Liver (tissue), 9 donors: Measurements from ENCODE around the gene SAE1. TPM values are rescaled to one million over a fixed set of nuclear protein-coding genes. Genes with fewer than 3 reads are reported as not detected.

Source experiments
- DNase-seq: peaks from one replicate; pipeline ENCODE4 v3.0.0-alpha.2; 2017; ENCODE audit warnings: low spot score
- H3K27ac ChIP-seq, 2 donors: one replicate each; pipeline ENCODE4 v1.7.0; 2013; ENCODE audit warnings: inconsistent platforms in 2 of 2, low read length in 2 of 2, control low read depth in 1 of 2, low read depth in 1 of 2, mild to moderate bottlenecking in 1 of 2
- H3K27me3 ChIP-seq, 4 donors: one replicate each; pipeline versions ENCODE4 v1.6.1 to v1.7.0; 2013; ENCODE audit warnings: low read length in 3 of 4, inconsistent platforms in 1 of 4, mild to moderate bottlenecking in 1 of 4, moderate library complexity in 1 of 4; ENCODE audit not compliant: control insufficient read depth in 4 of 4, insufficient read depth in 4 of 4
- H3K36me3 ChIP-seq, 4 donors: one replicate each; pipeline versions ENCODE4 v1.6.1 to v1.7.0; 2013; ENCODE audit warnings: low read length in 3 of 4, mild to moderate bottlenecking in 3 of 4, low read depth in 1 of 4, moderate library complexity in 1 of 4; ENCODE audit not compliant: control insufficient read depth in 4 of 4, insufficient read depth in 3 of 4
- H3K4me1 ChIP-seq, 4 donors: one replicate each; pipeline versions ENCODE4 v1.6.1 to v1.7.0; 2013; ENCODE audit warnings: low read length in 3 of 4, mild to moderate bottlenecking in 3 of 4, moderate library complexity in 1 of 4; ENCODE audit not compliant: control insufficient read depth in 4 of 4, insufficient read depth in 4 of 4
- H3K4me3 ChIP-seq, 3 donors: one replicate each; pipeline versions ENCODE4 v1.6.1 to v1.7.0; 2013; ENCODE audit warnings: low read length in 3 of 3, control low read depth in 1 of 3, low read depth in 1 of 3, mild to moderate bottlenecking in 1 of 3
- H3K9ac ChIP-seq, 2 donors: one replicate each; pipeline ENCODE4 v1.7.0; 2013; ENCODE audit warnings: low read length in 2 of 2, mild to moderate bottlenecking in 2 of 2, moderate library complexity in 2 of 2, control low read depth in 1 of 2, low read depth in 1 of 2
- H3K9me3 ChIP-seq, 4 donors: one replicate each; pipeline versions ENCODE4 v1.6.1 to v1.7.0; 2013; ENCODE audit warnings: low read length in 3 of 4; ENCODE audit not compliant: control insufficient read depth in 4 of 4
- ATF3 ChIP-seq: IDR thresholded peaks from 2 replicates; pipeline ENCODE4 v1.6.1; 2016; ENCODE audit warnings: antibody characterized with exemption
- CTCF ChIP-seq: fragments of 150-350 bp; IDR thresholded peaks from 2 replicates; pipeline ENCODE4 v1.5.1; 2017; ENCODE audit warnings: improper control_type of control experiment, low read depth, low read length; ENCODE audit not compliant: missing input control
- FOXA1 ChIP-seq: IDR thresholded peaks from 2 replicates; pipeline ENCODE4 v1.6.1; 2016; ENCODE audit warnings: antibody characterized with exemption
- FOXA2 ChIP-seq: IDR thresholded peaks from 2 replicates; pipeline ENCODE4 v1.6.1; 2016; ENCODE audit warnings: antibody characterized with exemption
- GABPA ChIP-seq, 2 donors: IDR thresholded peaks in 1 of 2; conservative IDR thresholded peaks in 1 of 2; 2 replicates each; pipeline ENCODE4 v1.6.1; 2016; ENCODE audit warnings: antibody characterized with exemption in 2 of 2, mild to moderate bottlenecking in 1 of 2, moderate library complexity in 1 of 2
- HNF4A ChIP-seq, 2 donors: conservative IDR thresholded peaks; 2 replicates each; pipeline ENCODE4 v1.6.1; 2016; ENCODE audit warnings: antibody characterized with exemption in 2 of 2, mild to moderate bottlenecking in 2 of 2
- JUND ChIP-seq, 2 donors: IDR thresholded peaks; 2 replicates each; pipeline ENCODE4 v1.6.1; 2016; ENCODE audit warnings: antibody characterized with exemption in 2 of 2
- MAX ChIP-seq: IDR thresholded peaks from 2 replicates; pipeline ENCODE4 v1.6.1; 2016; ENCODE audit warnings: antibody characterized with exemption
- NR2F2 ChIP-seq: IDR thresholded peaks from 2 replicates; pipeline ENCODE4 v1.6.1; 2016; ENCODE audit warnings: antibody characterized with exemption
- RAD21 ChIP-seq, 2 donors: IDR thresholded peaks; 2 replicates each; pipeline ENCODE4 v1.6.1; 2016; ENCODE audit warnings: antibody characterized with exemption in 2 of 2, mild to moderate bottlenecking in 2 of 2
- REST ChIP-seq: IDR thresholded peaks from 2 replicates; pipeline ENCODE4 v1.6.1; 2016; ENCODE audit warnings: antibody characterized with exemption, mild to moderate bottlenecking
- RXRA ChIP-seq, 2 donors: IDR thresholded peaks; 2 replicates each; pipeline ENCODE4 v1.6.1; 2017 to 2018; ENCODE audit warnings: antibody characterized with exemption in 2 of 2, mild to moderate bottlenecking in 1 of 2
- SP1 ChIP-seq: IDR thresholded peaks from 2 replicates; pipeline ENCODE4 v1.6.1; 2018; ENCODE audit warnings: antibody characterized with exemption, mild to moderate bottlenecking
- TAF1 ChIP-seq: conservative IDR thresholded peaks from 2 replicates; pipeline ENCODE4 v1.6.1; 2016; ENCODE audit warnings: antibody characterized with exemption, mild to moderate bottlenecking
- YY1 ChIP-seq: IDR thresholded peaks from 2 replicates; pipeline ENCODE4 v1.6.1; 2016; ENCODE audit warnings: antibody characterized with exemption, mild to moderate bottlenecking
- ZBTB33 ChIP-seq: IDR thresholded peaks from 2 replicates; pipeline ENCODE4 v1.6.1; 2016; ENCODE audit warnings: antibody characterized with exemption
- WGBS: extraction: QIAGEN DNeasy Blood & Tissue Kit; methylation state at CpG from one replicate; pipeline ENCODE4 v1.1.7; 2013; 5-methylcytosine and 5-hydroxymethylcytosine counted together
- polyA plus RNA-seq, 2 donors: library from polyadenylated mRNA; stranded (reverse) in 1 of 2; unstranded in 1 of 2; fragments of 200-250 nt in 1 of 2; fragments of >200 nt in 1 of 2; fragmentation: Nextera tagmentation in 1 of 2; extraction: Ambion mirVana in 1 of 2; gene quantifications; one replicate each; pipeline versions ENCODE4 v1.2.1 to v1.2.3, GENCODE V29; 2013 to 2015
- total RNA-seq, 2 donors: library from RNA; depleted of rRNA; stranded (reverse); fragments of >200 nt; gene quantifications; one replicate each; pipeline ENCODE4 v1.2.3, GENCODE V29; 2014
- donor health status: healthy.
- donor health status: healthy.
- donor health status: healthy.
- donor health status: healthy.
- donor health status: healthy.

SAE1 gene
- total and polyA plus RNA-seq, 4 donors: 19.0 to 31.8 (median 27.0) TPM

- H3K36me3 ChIP-seq: peaks cover 5 to 21% (median 15%) of the 10 kb centered on the region in 4 donors
- no peak for TF ChIP-seq RAD21 (IDR thresholded peaks at IDR 0.05)
- TF ChIP-seq GABPA (IDR thresholded peaks at IDR 0.05 in 1 of 2, conservative IDR thresholded peaks at IDR 0.05 in 1 of 2): no peak
- no peak for TF ChIP-seq HNF4A (conservative IDR thresholded peaks at IDR 0.05)
- no peak for TF ChIP-seq NR2F2
- TF ChIP-seq ZBTB33: no peak
- no peak for TF ChIP-seq RXRA (IDR thresholded peaks at IDR 0.05)
- no peak for TF ChIP-seq REST
- TF ChIP-seq TAF1: no peak
- no peak for TF ChIP-seq FOXA1
- TF ChIP-seq SP1: no peak
- no peak for TF ChIP-seq YY1
- no peak for TF ChIP-seq CTCF
- TF ChIP-seq FOXA2: no peak
- TF ChIP-seq JUND (IDR thresholded peaks at IDR 0.05): no peak
- TF ChIP-seq MAX: no peak
- TF ChIP-seq ATF3: no peak
- no peak for DNase-seq
- H3K27me3 ChIP-seq: no peaks in the 10 kb centered on the region
- 66% methylated on average over 8 of the region's 8 CpGs for WGBS
- no peak overlapping the region for H3K4me3 ChIP-seq
- H3K9ac ChIP-seq: no peak overlapping the region
- H3K4me1 ChIP-seq: peaks cover 2 to 7% (median 6%) of the 10 kb centered on the region in 4 donors
- peak overlapping the region in 1 of 2 donors; percentile 6 for H3K27ac ChIP-seq
- no peaks in the 10 kb centered on the region for H3K9me3 ChIP-seq
Measured at GRCh38 chr19:47158367-47158791, 27.7 kb downstream of the SAE1 start.
